ENCODE measurements around the gene MFSD6L.

MFSD6L gene

GRCh38 chr17:8829036-8829941 lies 30.1 kb upstream of the MFSD6L start:
- no peaks in the 10 kb centered on the region for H3K27me3 ChIP-seq (ENCODE audit: control insufficient read depth, low read length)
- no peak for TF ChIP-seq CTCF (IDR thresholded peaks at IDR 0.05; ENCODE audit: low read depth, low read length, poor library complexity, severe bottlenecking)
- TF ChIP-seq EZH2phosphoT487 (IDR thresholded peaks at IDR 0.05; ENCODE audit: borderline replicate concordance, low read length): no peak
- H3K4me3 ChIP-seq (ENCODE audit: low read length): no peak overlapping the region
- no peaks in the 10 kb centered on the region for H3K4me1 ChIP-seq (ENCODE audit: control insufficient read depth, low read length)
- H3K79me2 ChIP-seq (ENCODE audit: control insufficient read depth, low read length): no peaks in the 10 kb centered on the region
- H3K27ac ChIP-seq (ENCODE audit: low read depth, low read length): no peak overlapping the region
- no peak overlapping the region for H3K4me2 ChIP-seq (ENCODE audit: low read length)
- no peaks in the 10 kb centered on the region for H3K36me3 ChIP-seq (ENCODE audit: control insufficient read depth, low read length)
- H3F3A ChIP-seq (ENCODE audit: control insufficient read depth, insufficient read depth): no peaks in the 10 kb centered on the region
- H3K9me3 ChIP-seq (ENCODE audit: control insufficient read depth, insufficient read depth, low read length): peaks cover 4% of the 10 kb centered on the region
- H4K20me1 ChIP-seq (ENCODE audit: control insufficient read depth, insufficient read depth, low read depth, low read length): no peaks in the 10 kb centered on the region
- no peaks in the 10 kb centered on the region for H3K9me2 ChIP-seq (replicated peaks; ENCODE audit: control insufficient read depth, low read length)

- H3K4me1 ChIP-seq (ENCODE audit: control insufficient read depth, low read length): no peaks in the 10 kb centered on the region
- H3K27me3 ChIP-seq (ENCODE audit: control insufficient read depth, low read length): no peaks in the 10 kb centered on the region
- H3K4me3 ChIP-seq (ENCODE audit: low read length): no peak overlapping the region
- H3F3A ChIP-seq (ENCODE audit: control insufficient read depth, insufficient read depth): no peaks in the 10 kb centered on the region
- no peak overlapping the region for H3K4me2 ChIP-seq (ENCODE audit: low read length)
- H4K20me1 ChIP-seq (ENCODE audit: control insufficient read depth, insufficient read depth, low read depth, low read length): no peaks in the 10 kb centered on the region
- TF ChIP-seq CTCF (IDR thresholded peaks at IDR 0.05; ENCODE audit: low read depth, low read length, poor library complexity, severe bottlenecking) (no peak), EZH2phosphoT487 (IDR thresholded peaks at IDR 0.05; ENCODE audit: borderline replicate concordance, low read length) (no peak)
- no peaks in the 10 kb centered on the region for H3K36me3 ChIP-seq (ENCODE audit: control insufficient read depth, low read length)
- H3K9me2 ChIP-seq (replicated peaks; ENCODE audit: control insufficient read depth, low read length): no peaks in the 10 kb centered on the region
- H3K79me2 ChIP-seq (ENCODE audit: control insufficient read depth, low read length): no peaks in the 10 kb centered on the region
- no peak overlapping the region for H3K27ac ChIP-seq (ENCODE audit: low read depth, low read length)
- peaks cover 6% of the 10 kb centered on the region for H3K9me3 ChIP-seq (ENCODE audit: control insufficient read depth, insufficient read depth, low read length)
Measured at GRCh38 chr17:8828517-8828875, 29.3 kb upstream of the MFSD6L start.

GRCh38 chr17:8826808-8827435 lies 27.8 kb upstream of the MFSD6L start:
- Histone ChIP-seq H4K20me1 (ENCODE audit: control insufficient read depth, insufficient read depth, low read depth, low read length) (no peaks in the 10 kb centered on the region), H3K4me3 (ENCODE audit: low read length) (no peak overlapping the region), H3K9me2 (replicated peaks; ENCODE audit: control insufficient read depth, low read length) (no peaks in the 10 kb centered on the region), H3F3A (ENCODE audit: control insufficient read depth, insufficient read depth) (no peaks in the 10 kb centered on the region), H3K27ac (ENCODE audit: low read depth, low read length) (no peak overlapping the region), H3K36me3 (ENCODE audit: control insufficient read depth, low read length) (no peaks in the 10 kb centered on the region), H3K79me2 (ENCODE audit: control insufficient read depth, low read length) (no peaks in the 10 kb centered on the region), H3K4me2 (ENCODE audit: low read length) (no peak overlapping the region), H3K9me3 (ENCODE audit: control insufficient read depth, insufficient read depth, low read length) (peaks cover 6% of the 10 kb centered on the region), H3K4me1 (ENCODE audit: control insufficient read depth, low read length) (no peaks in the 10 kb centered on the region), H3K27me3 (ENCODE audit: control insufficient read depth, low read length) (no peaks in the 10 kb centered on the region)
- TF ChIP-seq CTCF (IDR thresholded peaks at IDR 0.05; ENCODE audit: low read depth, low read length, poor library complexity, severe bottlenecking): no peak
- TF ChIP-seq EZH2phosphoT487 (IDR thresholded peaks at IDR 0.05; ENCODE audit: borderline replicate concordance, low read length): no peak
